ENCODE results near the gene USP12.

The USP12 gene

DNA sequence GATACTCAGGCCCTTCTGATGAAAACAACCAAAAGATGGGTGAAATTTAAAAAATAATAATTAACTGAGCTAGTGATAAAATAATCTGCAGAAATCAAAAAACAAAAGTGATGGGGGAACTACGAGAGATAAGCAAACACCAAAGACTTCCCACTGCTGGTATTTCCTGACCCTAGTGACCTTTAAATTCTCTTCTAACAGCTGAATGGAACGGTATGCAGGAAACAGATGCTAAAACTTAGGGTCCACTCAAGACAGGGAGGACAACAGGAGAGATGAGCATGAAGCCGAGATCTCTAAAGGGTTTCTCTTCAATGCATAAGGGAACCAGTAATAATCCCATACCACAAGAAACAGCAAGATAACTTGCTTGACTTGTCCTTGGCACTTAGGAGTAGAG is 50.8 kb downstream of the USP12 start:
- DNase-seq (ENCODE audit: low spot score) = no peak

DNA sequence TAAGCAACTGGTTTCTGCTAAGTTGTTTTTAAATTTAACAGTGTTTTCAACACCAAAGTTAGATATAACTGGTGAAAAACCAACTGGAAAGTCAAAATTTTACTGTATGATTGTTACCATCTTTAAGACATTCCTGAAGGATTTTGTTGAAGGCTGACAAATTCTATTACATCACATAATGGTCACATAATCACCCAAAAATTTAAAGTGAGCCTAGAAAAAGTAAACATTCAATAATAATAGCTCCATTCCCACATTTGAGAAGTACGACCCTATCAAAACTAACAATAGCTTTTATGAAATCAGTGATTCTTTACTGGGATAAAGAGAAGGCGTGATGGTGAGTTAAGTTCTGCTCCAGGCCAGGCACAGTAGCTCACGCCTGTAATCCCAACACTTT is 51.6 kb downstream of the USP12 start:
- DNase-seq (ENCODE audit: low spot score) = no peak

GRCh38 chr13:27118428-27119054 is 53.1 kb downstream of the USP12 start:
- DNase-seq (ENCODE audit: low spot score) = no peak

GRCh38 chr13:27117952-27118351 is 53.7 kb downstream of the USP12 start:
- DNase-seq (ENCODE audit: low spot score) = no peak

DNA sequence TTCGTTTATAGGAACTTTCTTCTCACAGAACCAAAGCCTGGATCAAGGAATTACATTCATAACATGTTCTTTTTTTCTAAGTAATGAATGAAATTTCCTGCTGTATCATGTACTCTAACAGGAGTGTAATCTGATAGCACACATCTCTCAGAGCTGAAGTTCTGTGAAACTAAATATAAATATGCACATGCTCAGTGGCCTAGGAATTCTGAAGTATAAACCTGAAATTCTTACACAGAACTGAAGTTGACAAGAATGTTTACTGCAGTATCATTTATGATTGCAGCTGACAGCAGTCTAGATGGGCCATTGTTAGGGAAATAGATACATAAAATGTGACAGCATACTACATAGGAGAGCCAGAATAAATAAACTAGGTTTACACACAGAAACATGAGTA is 54.5 kb downstream of the USP12 start:
- DNase-seq (ENCODE audit: low spot score) = no peak

DNA sequence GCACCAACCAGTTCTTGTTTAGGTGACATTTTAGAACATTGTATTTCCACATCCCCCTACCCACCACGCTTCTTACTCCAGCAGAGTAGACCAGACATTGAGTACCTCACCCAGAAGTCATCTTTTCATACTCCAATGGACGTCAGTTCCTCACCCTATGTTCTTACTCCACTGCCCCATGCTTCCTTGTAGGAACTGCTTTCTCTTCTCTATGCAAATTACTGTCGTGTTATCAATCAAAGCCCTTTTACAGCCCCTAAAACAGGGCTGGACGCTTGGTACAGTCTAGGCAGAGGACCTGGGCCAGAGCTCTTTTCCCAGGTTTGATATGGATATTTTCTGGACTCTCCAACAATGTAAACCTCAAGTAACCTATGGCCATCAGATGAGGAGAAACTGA is 58.2 kb downstream of the USP12 start:
- no peak for DNase-seq (ENCODE audit: low spot score)

GRCh38 chr13:27112006-27112405 is 59.6 kb downstream of the USP12 start:
- no peak for DNase-seq (ENCODE audit: low spot score)

GRCh38 chr13:27110056-27110746 is 61.4 kb downstream of the USP12 start:
- DNase-seq (ENCODE audit: low spot score) = no peak

DNA sequence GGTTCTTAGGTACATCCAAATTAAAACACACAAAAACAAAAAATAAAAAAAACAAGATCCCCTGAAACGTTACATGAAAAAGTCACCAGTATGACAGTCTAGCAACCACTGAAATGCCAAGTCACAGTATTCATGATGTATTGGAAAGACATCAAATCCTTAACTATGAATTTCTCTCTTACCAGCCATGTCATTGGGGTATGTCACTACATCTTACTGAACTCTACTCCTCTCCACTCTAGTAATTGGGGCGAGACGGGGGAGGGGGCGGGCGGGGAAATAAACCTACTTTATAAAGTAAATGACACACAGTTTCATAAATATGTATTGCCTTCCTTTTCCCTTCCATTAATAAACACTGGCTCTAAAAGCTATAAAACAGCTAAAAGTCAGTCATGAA is 65.5 kb downstream of the USP12 start:
- DNase-seq (ENCODE audit: low spot score) = no peak

DNA sequence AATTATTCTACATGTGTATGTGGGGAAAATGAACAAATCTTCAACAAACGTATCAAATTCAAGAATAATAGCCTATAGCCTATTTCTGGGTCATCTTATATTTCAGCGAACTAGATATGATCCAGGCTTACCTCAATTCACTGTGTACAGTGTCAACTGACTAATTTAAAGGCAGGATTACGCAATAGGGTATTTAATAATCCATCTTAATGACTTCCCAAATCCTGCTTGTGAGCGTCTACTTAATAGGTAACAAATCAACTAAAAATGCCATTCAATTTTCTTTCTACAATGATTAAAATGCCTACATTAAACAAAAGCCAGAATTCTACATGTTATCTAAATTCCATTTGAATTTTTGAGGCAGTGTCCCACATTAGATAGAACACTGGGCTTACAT is 67.0 kb downstream of the USP12 start:
- DNase-seq (ENCODE audit: low spot score) = no peak

DNA sequence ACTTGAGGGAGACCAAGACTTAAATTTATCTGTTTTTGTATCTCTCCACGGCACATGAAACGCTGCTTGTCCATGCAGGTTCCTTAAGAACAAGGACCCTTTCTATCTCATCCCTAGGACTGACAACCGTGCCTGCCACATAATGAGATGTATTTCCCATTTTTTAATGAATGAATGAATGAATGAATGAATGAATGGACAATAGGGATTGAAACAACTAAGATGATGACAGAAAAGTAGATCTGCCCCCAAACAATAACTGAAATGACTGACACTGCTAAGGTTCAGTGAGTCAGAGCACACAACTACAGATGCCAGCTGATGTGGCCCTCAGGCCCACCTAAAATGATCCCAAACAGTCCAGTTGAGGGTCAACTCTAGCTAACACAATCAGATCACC is 69.8 kb downstream of the USP12 start:
- DNase-seq (ENCODE audit: low spot score) = no peak

GRCh38 chr13:27101289-27101688 is 70.3 kb downstream of the USP12 start:
- DNase-seq (ENCODE audit: low spot score) = no peak

DNA sequence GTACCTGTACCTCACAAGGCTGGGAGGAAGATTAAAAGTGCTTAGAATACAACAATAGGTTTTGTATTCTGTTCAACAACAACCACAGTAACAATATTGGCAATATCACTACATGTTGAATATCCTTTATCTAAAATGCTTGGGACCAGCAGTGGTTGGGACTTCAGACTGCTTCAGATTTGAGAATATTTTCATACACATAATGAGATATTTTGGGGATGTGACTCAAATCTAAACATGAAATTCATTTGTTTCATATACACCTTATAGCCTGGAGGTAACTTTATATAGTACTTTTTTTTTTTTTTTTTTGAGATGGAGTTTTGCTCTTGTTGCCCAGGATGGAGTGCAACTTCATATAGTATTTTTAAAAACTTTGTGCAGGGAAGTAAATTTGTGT is 73.9 kb downstream of the USP12 start:
- DNase-seq (ENCODE audit: low spot score) = no peak

DNA sequence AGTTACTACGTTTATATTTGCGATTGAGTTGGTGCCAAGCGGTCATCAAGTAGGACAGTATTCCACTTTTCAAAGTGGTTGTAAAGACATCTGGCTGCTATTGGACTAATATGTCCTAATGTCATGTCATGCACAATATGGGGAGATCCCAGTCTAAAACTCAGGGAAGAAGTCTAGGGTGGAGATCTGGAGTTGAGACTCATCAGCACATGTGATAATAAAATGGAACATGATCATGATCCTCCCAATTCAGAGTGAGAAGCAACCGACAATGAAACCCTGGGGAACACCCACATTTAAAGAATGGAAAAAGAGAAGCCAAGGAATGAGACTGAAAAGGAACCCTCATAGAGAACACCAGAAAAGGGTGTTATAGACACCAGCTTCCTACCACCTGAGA is 80.2 kb downstream of the USP12 start:
- DNase-seq (ENCODE audit: low spot score) = no peak

DNA sequence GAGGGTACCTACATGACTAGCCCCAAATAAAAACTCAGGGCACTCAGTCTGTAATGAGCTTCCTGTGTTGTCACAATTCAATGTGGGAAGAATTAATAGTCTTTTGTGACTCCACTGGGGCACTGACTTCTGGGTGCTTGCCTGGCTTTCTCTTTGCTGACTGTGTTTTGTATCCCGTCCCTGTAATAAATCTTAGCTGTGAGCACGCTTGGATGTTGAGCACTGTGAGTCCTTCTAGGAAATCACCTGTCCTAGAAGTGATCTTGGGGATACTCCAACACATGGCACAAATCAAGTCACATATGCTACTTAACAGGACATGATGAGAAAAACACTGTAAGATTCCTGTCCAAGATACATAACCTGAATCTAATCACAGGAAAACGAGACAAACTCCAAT is 83.0 kb downstream of the USP12 start:
- DNase-seq (ENCODE audit: low spot score) = peak; percentile 35

- DNase-seq (ENCODE audit: low spot score) = no peak
These were observed 84.9 kb downstream of the USP12 start for GRCh38 chr13:27086599-27087265.

DNA sequence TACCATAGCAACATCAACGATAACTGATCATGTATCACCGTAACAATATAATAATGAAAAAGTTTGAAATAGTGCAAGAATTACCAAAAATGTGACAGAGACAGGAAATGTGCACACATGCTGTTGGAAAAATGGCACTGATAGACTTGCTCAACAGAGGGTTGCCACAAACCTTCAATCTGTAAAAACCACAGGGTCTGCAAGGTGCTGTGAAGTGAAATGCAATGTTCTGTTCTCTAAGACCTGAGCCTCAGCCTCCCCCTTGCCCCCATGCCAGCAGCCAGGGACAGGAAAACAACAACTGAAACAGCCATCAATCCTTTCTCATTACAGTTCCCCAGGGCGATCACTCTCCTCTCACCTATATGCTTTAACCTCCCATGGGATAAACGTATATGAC is 88.4 kb downstream of the USP12 start:
- no peak for DNase-seq (ENCODE audit: low spot score)

DNA sequence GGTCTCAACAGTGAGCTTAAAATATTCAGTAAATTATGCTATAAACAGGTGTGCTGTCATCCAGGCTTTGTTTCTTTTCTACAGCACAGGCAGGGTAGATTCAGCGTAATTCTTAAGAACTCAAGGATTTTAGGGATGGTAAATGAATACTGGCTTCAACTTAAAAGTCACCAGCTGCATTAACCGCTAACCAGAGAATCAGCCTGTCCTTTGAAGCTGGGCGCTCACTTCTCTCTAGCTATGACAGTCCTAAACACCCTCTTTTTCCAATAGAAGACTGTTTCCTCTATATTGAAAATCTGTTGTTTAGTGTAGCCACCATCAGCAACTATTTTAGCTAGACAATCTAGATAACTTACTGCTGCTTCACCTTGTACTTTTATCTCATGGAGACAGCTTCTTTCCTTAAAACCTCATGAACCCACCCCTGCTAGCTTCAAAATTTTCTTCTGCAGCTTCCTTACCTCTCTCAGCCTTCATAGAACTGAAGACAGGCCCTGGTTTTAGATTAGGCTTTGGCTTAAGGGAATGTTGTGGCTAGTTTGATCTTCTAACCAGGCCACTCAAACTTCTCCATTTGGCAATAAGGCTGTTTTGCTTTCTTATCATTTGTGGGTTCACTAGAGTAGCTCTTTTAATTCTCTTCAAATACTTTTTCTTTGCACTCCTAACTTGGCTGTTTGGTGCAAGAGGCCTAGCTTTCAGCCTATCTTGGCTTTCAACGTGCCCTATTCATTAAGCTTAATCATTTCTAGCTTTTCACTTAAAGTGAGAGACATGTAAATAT is 89.5 kb downstream of the USP12 start:
- no peak for DNase-seq (ENCODE audit: low spot score)

DNA sequence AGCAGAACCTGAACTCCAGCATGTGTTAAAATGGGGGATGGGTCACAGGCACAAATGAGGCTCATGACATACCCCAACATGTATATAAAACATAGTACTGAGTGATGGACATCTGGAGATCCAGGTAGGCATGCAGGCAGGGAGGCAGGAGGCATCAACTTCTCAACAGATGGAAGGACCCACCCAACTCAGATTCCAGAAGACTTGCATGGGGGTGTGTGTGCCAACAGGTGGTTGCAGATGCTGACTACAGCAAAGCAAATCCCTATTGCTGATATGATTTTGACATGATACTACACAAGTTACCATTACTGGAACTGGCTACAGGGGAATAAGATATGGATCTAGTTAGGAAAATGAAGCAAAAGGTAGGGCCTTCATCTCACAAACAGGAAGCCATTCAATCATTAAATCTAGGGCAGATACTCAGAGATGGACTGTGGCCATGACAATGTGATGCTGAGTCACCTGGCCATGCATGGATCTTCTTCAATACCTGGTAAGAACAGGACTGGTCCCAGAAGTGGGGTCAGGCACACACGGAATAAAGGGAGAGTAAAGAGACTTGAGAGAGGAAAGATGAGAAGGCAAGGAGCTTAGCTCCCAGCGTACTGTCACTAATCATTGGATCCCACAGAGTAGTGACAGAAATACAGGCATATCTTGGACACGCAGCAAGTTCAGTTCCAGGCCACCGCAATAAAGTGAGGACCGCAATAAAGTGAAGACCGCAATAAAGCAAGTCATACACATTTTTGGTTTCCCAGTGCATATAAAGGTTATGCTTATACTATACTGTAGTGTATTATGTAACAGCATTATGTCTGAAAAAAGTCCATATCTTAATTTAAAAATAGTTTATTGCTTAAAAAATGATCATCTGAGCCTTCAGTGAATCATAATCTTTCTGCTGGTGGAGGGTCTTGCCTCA is 91.3 kb downstream of the USP12 start:
- no peak for DNase-seq (ENCODE audit: low spot score)

GRCh38 chr13:27079421-27079958 is 92.1 kb downstream of the USP12 start:
- no peak for DNase-seq (ENCODE audit: low spot score)

DNA sequence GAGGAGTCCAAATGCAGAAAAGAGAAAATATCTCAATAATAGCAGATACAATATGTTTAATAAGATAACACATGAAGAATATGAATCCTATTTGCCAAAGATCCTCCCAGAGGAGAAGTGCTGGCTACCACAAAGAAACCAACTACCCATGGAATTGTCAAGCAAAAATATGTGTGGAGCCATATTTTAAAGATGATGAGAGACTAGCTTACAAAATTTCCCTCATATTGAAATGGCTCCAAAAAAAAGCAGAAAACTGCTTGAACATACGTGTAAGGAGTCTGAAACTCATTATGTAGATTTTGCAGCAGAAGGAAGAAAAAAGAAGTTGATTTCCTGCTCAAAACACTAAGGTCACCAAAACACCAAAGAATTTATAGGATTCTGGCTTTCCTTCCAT is 94.2 kb downstream of the USP12 start:
- DNase-seq (ENCODE audit: low spot score) = no peak

Measured in pons (tissue), 1 donor.